Measurements from ENCODE around the gene KRTAP2-3.

KRTAP2-3 gene

GRCh38 chr17:41029633-41030245, 30.2 kb downstream of the KRTAP2-3 start, which contains the start of gene KRTAP1-4:
KRTAP1-4 (minus strand) TSS chr17:41030195; CDS start chr17:41030078, 117 bp downstream.
- no peak for DNase-seq (ENCODE audit: low read depth in 2 of 2)

- DNase-seq (ENCODE audit: low read depth in 2 of 2): no peak
Measured at GRCh38 chr17:41026715-41027471, 33.0 kb downstream of the KRTAP2-3 start, which contains the start of gene KRTAP1-5. KRTAP1-5 (minus strand) TSS chr17:41027208; CDS start chr17:41027155, 53 bp downstream.

GRCh38 chr17:41024697-41025096, 35.2 kb downstream of the KRTAP2-3 start:
- DNase-seq (ENCODE audit: low read depth in 2 of 2): no peak

GRCh38 chr17:41020336-41020735, 39.6 kb downstream of the KRTAP2-3 start:
- no peak for DNase-seq (ENCODE audit: low read depth in 2 of 2)

GRCh38 chr17:41019415-41019814, 40.5 kb downstream of the KRTAP2-3 start:
- no peak for DNase-seq (ENCODE audit: low read depth in 2 of 2)

- no peak for DNase-seq (ENCODE audit: low read depth in 2 of 2)
Measured at GRCh38 chr17:41018541-41018940, 41.4 kb downstream of the KRTAP2-3 start.

- no peak for DNase-seq (ENCODE audit: low read depth in 2 of 2)
Measured at GRCh38 chr17:41016578-41017215, 43.2 kb downstream of the KRTAP2-3 start.

- DNase-seq (ENCODE audit: low read depth in 2 of 2): no peak
Measured at GRCh38 chr17:41015454-41015853, 44.5 kb downstream of the KRTAP2-3 start.

- no peak for DNase-seq (ENCODE audit: low read depth in 2 of 2)
Measured at GRCh38 chr17:41013606-41014005, 46.3 kb downstream of the KRTAP2-3 start.

GRCh38 chr17:41013181-41013580, 46.7 kb downstream of the KRTAP2-3 start:
- DNase-seq (ENCODE audit: low read depth in 2 of 2): no peak

- no peak for DNase-seq (ENCODE audit: low read depth in 2 of 2)
Measured at GRCh38 chr17:41012326-41013120, 47.4 kb downstream of the KRTAP2-3 start.

GRCh38 chr17:41010441-41010840, 49.5 kb downstream of the KRTAP2-3 start:
- DNase-seq (ENCODE audit: low read depth in 2 of 2): no peak

GRCh38 chr17:41009936-41010335, 50.0 kb downstream of the KRTAP2-3 start:
- DNase-seq (ENCODE audit: low read depth in 2 of 2): no peak

GRCh38 chr17:41009301-41009760, 50.6 kb downstream of the KRTAP2-3 start:
- DNase-seq (ENCODE audit: low read depth in 2 of 2): no peak

Data from stimulated activated CD8-positive, alpha-beta memory T cell treated with anti-CD3 and anti-CD28 coated beads, Interleukin-2, amount 100 ng/mL, for 1 hour (primary cell).